HG02970 (cell line): Measurements from ENCODE around the gene TSPAN15.
"Not testable (repeated sequence)": the region's sequence is repeated elsewhere in the genome, so short reads cannot be mapped to it uniquely, and the experiment has no call there.

ENCODE experiments used
- ATAC-seq: cut with Tn5 transposase; IDR thresholded peaks from one replicate; pipeline ENCODE4 v1.9.1; 2021; ENCODE audit warnings: mild to moderate bottlenecking, moderate library complexity, moderate number of reproducible peaks; ENCODE audit not compliant: unreplicated experiment, low FRiP score

Gene TSPAN15

GRCh38 chr10:69517271-69517848 lies 66.1 kb downstream of the TSPAN15 start:
- no peak for ATAC-seq

- ATAC-seq, result no peak
Measured at GRCh38 chr10:69527961-69528360, 76.7 kb downstream of the TSPAN15 start.

DNA sequence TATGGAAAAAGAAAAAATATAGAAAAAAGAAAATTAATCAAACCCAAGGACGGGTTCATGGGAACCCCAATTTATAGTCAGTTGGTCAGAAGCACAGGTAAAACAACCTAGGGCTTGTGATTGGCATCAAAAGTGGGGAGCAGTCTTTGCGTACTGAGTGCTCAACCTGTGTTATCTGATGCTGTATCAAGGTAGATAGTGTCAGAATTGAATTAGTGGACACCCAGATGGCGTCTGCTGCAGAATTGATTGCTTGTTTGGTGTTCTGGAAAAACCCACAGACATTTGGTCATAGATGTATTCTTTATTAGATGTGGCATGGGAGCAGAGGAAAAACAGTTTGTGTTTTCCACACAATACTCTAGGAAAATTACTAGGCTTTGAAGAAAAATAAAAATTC lies 82.4 kb downstream of the TSPAN15 start:
- ATAC-seq, result no peak

- not testable (repeated sequence) for ATAC-seq
Measured at GRCh38 chr10:69536521-69536920, 85.3 kb downstream of the TSPAN15 start.

DNA sequence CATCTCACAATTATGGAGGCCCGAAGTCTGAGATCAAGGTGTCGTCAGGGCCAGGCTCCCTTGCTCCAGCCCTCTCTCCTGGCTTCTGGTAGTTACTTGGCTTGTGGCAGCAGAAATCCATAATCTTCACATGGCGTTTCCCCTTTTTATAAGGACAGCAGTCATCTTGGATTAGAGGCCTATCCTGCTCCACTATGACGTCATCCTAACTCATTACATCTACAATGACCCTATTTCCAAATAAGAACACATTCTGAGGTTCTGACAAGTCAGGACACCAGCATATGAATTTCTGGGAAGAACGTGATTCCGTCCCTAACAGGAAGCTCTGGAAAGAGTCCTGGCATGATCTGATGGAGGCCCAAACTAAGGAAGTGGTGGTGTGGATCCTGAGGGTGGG lies 86.2 kb downstream of the TSPAN15 start:
- ATAC-seq, result no peak

GRCh38 chr10:69538461-69538860 lies 87.2 kb downstream of the TSPAN15 start:
- ATAC-seq, result no peak

DNA sequence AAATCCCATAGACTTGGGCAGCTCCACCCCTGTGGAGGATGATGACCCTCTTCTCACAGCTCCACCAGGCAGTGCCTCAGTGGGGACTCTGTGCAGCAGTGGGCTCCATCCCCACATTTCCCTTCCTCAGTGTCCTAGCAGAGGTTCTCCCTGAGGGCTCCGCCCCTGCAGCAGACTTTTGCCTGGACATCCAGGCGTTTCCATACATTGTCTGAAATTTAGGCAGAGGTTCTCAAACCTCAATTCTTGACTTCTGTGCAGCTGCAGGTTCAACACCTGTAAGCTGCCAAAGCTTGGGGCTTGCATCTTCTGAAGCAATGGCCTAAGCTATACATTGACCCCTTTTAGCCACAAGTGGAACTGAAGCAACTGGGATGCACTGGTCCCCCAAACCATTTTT lies 90.2 kb downstream of the TSPAN15 start:
- ATAC-seq, result no peak

DNA sequence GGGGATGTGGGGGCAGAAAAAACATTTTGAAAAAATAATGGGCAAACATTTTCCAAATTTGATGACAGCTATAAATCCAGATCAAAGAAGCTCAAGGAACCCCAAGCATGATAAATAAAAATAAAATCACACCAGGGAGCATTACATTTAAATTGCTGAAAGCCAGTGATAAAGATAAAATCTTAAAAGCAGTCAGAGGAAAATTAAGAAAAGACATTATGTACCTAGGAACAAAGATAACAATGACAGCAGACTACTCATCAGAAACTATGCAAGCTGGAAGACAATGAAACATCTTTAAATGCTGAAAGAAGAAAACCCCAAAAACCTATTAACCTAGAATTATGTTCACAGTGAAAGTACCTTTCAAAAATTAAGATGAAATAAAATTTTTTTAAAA lies 98.7 kb downstream of the TSPAN15 start:
- no peak for ATAC-seq

DNA sequence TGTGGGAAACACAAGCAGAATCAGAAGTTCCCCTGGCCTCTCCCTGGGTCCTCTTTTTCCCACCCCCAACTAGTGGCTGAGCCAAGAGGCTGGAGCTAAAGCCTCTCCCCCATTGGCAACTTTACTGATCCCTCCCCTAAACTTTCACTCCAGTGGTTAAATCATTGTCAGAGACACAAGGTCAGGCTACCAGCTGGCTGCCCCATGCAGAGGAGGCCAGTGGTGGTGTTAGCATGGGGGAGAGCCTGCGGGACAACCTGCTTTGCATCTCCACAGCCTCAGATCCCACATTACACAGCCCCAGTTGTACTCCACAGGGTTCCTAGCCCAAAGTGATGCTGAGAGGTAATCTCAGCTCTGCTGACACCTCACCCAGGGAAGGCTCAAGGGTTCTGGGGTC lies 101.0 kb downstream of the TSPAN15 start:
- ATAC-seq, result no peak

DNA sequence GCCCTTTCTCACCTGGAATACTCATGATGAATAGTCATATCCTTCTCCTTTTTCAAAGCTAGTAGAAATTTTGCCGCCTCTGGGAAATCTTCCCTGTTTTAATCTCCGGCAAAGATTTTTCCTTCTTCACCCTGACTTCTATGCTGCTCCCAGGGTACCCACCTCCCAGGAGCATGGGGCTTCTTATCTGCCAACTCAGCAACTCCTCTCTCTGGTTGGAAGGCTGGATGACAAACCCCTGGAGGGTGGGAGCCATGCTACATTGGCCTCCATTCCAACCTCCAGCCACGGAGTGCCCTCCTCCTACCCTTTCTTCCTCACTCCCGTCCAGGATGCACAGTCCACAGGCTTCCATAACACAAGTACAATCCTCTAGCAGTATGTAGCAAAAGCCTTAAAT lies 102.1 kb downstream of the TSPAN15 start:
- ATAC-seq, result no peak

DNA sequence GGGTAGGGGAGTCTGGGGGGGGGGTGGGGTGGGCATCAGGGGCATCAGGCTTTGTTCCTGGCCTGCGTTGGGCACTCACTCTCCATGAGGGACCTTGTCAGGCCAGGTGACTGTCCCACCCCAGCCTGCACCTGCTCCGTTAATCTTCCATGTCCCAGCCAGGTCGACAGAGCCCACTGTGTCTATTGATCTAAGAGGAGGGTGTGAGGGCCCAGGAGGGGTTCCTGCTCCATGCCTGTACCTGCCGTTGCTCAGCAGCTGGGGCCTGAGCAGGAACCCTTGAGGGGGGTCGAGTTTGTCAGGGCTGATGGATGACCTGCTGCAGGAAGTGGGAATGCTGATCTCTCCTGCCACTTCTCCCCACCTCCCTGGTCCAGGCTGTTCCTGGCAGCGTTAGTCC lies 103.3 kb downstream of the TSPAN15 start:
- no peak for ATAC-seq
